RWPE2 (cell line): ENCODE measurements around the gene VPS33B.

Experiments used
- ATAC-seq: fragments of 200-7000 bp; cut with Tn5 transposase; 3 replicates; pipeline ENCODE4 v1.9.1; 2021; ENCODE audit warnings: low read depth
- DNase-seq: peaks from one replicate; pipeline ENCODE4 v3.0.0-alpha.2; 2020; ENCODE audit warnings: low spot score
- H3K27ac ChIP-seq: fragments of 450-650 bp; 2 replicates; pipeline ENCODE4 v1.5.1; 2017; ENCODE audit warnings: mild to moderate bottlenecking; ENCODE audit not compliant: poor library complexity, severe bottlenecking
- H3K27me3 ChIP-seq: fragments of 250-450 bp; sonication (Bioruptor Pico); 2 replicates; pipeline ENCODE4 v1.5.1; 2021; ENCODE audit warnings: mild to moderate bottlenecking, moderate library complexity; ENCODE audit not compliant: insufficient read depth, poor library complexity, severe bottlenecking
- H3K36me3 ChIP-seq: fragments of 250-450 bp; sonication (Bioruptor Pico); 2 replicates; pipeline ENCODE4 v1.5.1; 2020; ENCODE audit warnings: low read depth, mild to moderate bottlenecking, moderate library complexity
- H3K4me1 ChIP-seq: fragments of 250-450 bp; sonication (Bioruptor Pico); 2 replicates; pipeline ENCODE4 v1.5.1; 2021; ENCODE audit warnings: mild to moderate bottlenecking, moderate library complexity; ENCODE audit not compliant: insufficient read depth, poor library complexity, severe bottlenecking
- H3K4me3 ChIP-seq: fragments of 250-450 bp; sonication (Bioruptor Pico); 2 replicates; pipeline ENCODE4 v1.5.1; 2021; ENCODE audit warnings: mild to moderate bottlenecking, moderate library complexity; ENCODE audit not compliant: severe bottlenecking
- H3K9me3 ChIP-seq: fragments of 250-450 bp; sonication (Bioruptor Pico); 2 replicates; pipeline ENCODE4 v1.5.1; 2021; ENCODE audit warnings: mild to moderate bottlenecking, moderate library complexity; ENCODE audit not compliant: severe bottlenecking
- CTCF ChIP-seq: fragments of 450-650 bp; IDR thresholded peaks from one replicate; pipeline ENCODE4 v1.5.1; 2017; ENCODE audit warnings: mild to moderate bottlenecking, moderate library complexity; ENCODE audit not compliant: poor library complexity, severe bottlenecking

VPS33B gene

DNA sequence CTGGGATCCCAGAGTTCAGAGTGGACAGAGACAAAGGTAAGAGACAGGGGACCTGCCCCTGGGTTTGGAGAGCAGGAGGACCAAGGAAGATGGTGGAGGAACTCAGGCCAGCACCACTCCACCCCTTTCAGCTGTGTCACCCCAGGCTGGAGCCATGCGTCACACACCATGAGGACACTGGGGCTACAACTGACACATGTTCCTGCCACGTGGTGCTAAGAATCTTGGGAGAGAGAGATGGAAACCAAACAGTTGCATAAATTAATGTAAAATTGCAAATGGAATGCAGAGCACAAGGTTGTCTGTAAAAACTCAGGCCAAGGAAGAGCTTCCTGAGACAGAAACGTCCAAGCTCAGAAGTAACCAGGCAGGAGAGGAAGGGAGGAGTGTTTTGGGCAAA is 22.7 kb upstream of the VPS33B start:
- no peak for ATAC-seq
- Histone ChIP-seq H3K27me3 (no peaks in the 10 kb centered on the region), H3K4me1 (no peaks in the 10 kb centered on the region)

GRCh38 chr15:91043202-91043874 is 20.9 kb upstream of the VPS33B start:
- Histone ChIP-seq H3K36me3 (no peaks in the 10 kb centered on the region), H3K27ac (no peak overlapping the region), H3K27me3 (no peaks in the 10 kb centered on the region), H3K9me3 (no peaks in the 10 kb centered on the region), H3K4me1 (no peaks in the 10 kb centered on the region), H3K4me3 (no peak overlapping the region)
- DNase-seq (no peak), ATAC-seq (no peak)
- no peak for TF ChIP-seq CTCF

More for the DNA sequence above, 22.7 kb upstream of the VPS33B start:
- Histone ChIP-seq H3K9me3 (no peaks in the 10 kb centered on the region), H3K4me3 (no peak overlapping the region), H3K27ac (no peak overlapping the region), H3K36me3 (no peaks in the 10 kb centered on the region)
- peak; percentile 29 for DNase-seq
- no peak for TF ChIP-seq CTCF

- TF ChIP-seq CTCF = no peak
- Histone ChIP-seq H3K36me3 (no peaks in the 10 kb centered on the region), H3K27ac (no peak overlapping the region), H3K4me1 (no peaks in the 10 kb centered on the region), H3K4me3 (no peak overlapping the region), H3K9me3 (no peaks in the 10 kb centered on the region), H3K27me3 (no peaks in the 10 kb centered on the region)
- DNase-seq = no peak
- no peak for ATAC-seq
Measured at GRCh38 chr15:91040856-91041255, 18.5 kb upstream of the VPS33B start.

DNA sequence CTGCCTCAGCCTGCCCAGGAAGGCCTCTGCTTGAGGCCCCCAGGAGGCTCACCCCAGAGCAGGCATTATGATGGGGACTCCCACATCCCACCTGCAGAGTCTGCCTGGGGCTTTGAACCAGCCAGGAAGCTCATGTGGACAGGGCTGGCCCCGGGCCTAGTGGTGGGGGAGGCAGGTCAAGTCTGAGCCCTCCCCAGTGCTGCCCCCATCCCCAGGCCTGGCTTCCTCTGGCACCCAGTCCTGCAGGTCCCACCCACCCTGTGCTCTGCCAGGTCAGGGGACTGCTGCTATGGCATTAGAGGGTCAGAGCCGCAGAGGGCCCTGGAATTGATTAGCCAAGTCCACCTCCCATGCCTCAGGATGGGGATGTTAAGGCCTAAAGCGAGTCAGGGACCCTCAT is 17.6 kb upstream of the VPS33B start:
- Histone ChIP-seq H3K4me3 (no peak overlapping the region), H3K27ac (no peak overlapping the region), H3K27me3 (no peaks in the 10 kb centered on the region), H3K9me3 (no peaks in the 10 kb centered on the region), H3K36me3 (no peaks in the 10 kb centered on the region), H3K4me1 (no peaks in the 10 kb centered on the region)
- no peak for TF ChIP-seq CTCF
- ATAC-seq = no peak
- DNase-seq = no peak
